ENCODE data around the gene CHD2.
A peak's percentile ranks its signal among the peaks of the same experiment; 100 is the strongest.

CHD2 gene

GRCh38 chr15:92974183-92974915 lies 74.2 kb downstream of the CHD2 start:
- H3K4me3 ChIP-seq (ENCODE audit: low read depth, low read length) = no peak overlapping the region
- no peak for DNase-seq (ENCODE audit: low read depth, low spot score)
- in situ Hi-C loops (cut with HindIII; ENCODE audit: low sequenced_read_pairs) = no loop called here
- no peak for TF ChIP-seq CTCF (IDR thresholded peaks at IDR 0.05; ENCODE audit: low read depth, low read length)

GRCh38 chr15:92979011-92979701 lies 79.0 kb downstream of the CHD2 start:
- DNase-seq (ENCODE audit: low read depth, low spot score) = no peak
- in situ Hi-C loops (cut with HindIII; ENCODE audit: low sequenced_read_pairs) = no loop called here
- no peak for TF ChIP-seq CTCF (IDR thresholded peaks at IDR 0.05; ENCODE audit: low read depth, low read length)
- no peak overlapping the region for H3K4me3 ChIP-seq (ENCODE audit: low read depth, low read length)

GRCh38 chr15:92981333-92981732 lies 81.2 kb downstream of the CHD2 start:
- in situ Hi-C loops (cut with HindIII; ENCODE audit: low sequenced_read_pairs) = no loop called here
- no peak overlapping the region for H3K4me3 ChIP-seq (ENCODE audit: low read depth, low read length)
- no peak for TF ChIP-seq CTCF (IDR thresholded peaks at IDR 0.05; ENCODE audit: low read depth, low read length)
- DNase-seq (ENCODE audit: low read depth, low spot score) = peak; percentile 61

GRCh38 chr15:92984161-92984560 lies 84.0 kb downstream of the CHD2 start:
- DNase-seq (ENCODE audit: low read depth, low spot score) = no peak
- no peak overlapping the region for H3K4me3 ChIP-seq (ENCODE audit: low read depth, low read length)
- in situ Hi-C loops (cut with HindIII; ENCODE audit: low sequenced_read_pairs) = no loop called here
- TF ChIP-seq CTCF (IDR thresholded peaks at IDR 0.05; ENCODE audit: low read depth, low read length) = no peak

- no peak for TF ChIP-seq CTCF (IDR thresholded peaks at IDR 0.05; ENCODE audit: low read depth, low read length)
- in situ Hi-C loops (cut with HindIII; ENCODE audit: low sequenced_read_pairs) = no loop called here
- H3K4me3 ChIP-seq (ENCODE audit: low read depth, low read length) = no peak overlapping the region
- no peak for DNase-seq (ENCODE audit: low read depth, low spot score)
Observed at GRCh38 chr15:92989470-92989869, 89.3 kb downstream of the CHD2 start.

GRCh38 chr15:92990031-92990430 lies 89.9 kb downstream of the CHD2 start:
- in situ Hi-C loops (cut with HindIII; ENCODE audit: low sequenced_read_pairs) = no loop called here
- H3K4me3 ChIP-seq (ENCODE audit: low read depth, low read length) = no peak overlapping the region
- no peak for DNase-seq (ENCODE audit: low read depth, low spot score)
- no peak for TF ChIP-seq CTCF (IDR thresholded peaks at IDR 0.05; ENCODE audit: low read depth, low read length)
